Fibroblast of the aortic adventitia (primary cell): ENCODE measurements around the gene ATRIP. TPM values are rescaled to one million over a fixed set of nuclear protein-coding genes. Genes with fewer than 3 reads are reported as not detected.
"Not testable (repeated sequence)": the region's sequence is repeated elsewhere in the genome, so short reads cannot be mapped to it uniquely, and the experiment has no call there.

Experiments
- DNase-seq: peaks from one replicate; pipeline ENCODE4 v3.0.0-alpha.2; 2010; ENCODE audit warnings: low read depth
- H3K4me3 ChIP-seq: 2 replicates; pipeline ENCODE4 v1.5.1; 2011; ENCODE audit warnings: low read depth, mild to moderate bottlenecking, control low read depth, low read length, moderate library complexity
- CTCF ChIP-seq: IDR thresholded peaks from 2 replicates; pipeline ENCODE4 v1.5.1; 2011; ENCODE audit warnings: mild to moderate bottlenecking, low read length, control low read depth, inconsistent platforms; ENCODE audit not compliant: insufficient read depth
- total RNA-seq: library from RNA; depleted of rRNA; stranded (reverse); fragments of >200 nt; gene quantifications from 2 replicates; pipeline ENCODE4 v1.2.3, GENCODE V29; 2012; ENCODE audit warnings: low replicate concordance

The ATRIP gene
- total RNA-seq, 1 donor, result 14.5 TPM

DNA sequence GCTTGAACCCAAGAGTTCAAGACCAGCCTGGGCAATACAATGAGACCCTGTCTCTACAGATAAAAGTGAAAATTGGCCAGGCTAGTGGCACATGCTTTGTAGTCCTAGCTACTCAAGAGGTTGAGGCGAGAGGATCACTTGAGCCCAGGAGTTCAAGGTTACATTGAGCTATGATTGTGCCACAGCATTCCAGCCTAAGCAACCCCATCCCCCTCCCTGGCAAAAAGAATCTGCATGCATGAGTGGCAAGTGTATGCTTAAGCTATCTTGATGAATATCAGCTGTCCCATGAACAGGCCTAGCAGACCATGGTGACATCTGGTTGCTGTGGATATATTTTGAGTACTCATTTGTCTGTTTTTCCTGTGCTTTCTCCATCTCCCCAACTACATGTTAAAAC, 4.7 kb downstream of the ATRIP start:
- H3K4me3 ChIP-seq, result no peak overlapping the region
- TF ChIP-seq CTCF, result no peak
- DNase-seq, result no peak

GRCh38 chr3:48456456-48456855, 9.9 kb downstream of the ATRIP start:
- H3K4me3 ChIP-seq, result no peak overlapping the region
- no peak for DNase-seq

DNA sequence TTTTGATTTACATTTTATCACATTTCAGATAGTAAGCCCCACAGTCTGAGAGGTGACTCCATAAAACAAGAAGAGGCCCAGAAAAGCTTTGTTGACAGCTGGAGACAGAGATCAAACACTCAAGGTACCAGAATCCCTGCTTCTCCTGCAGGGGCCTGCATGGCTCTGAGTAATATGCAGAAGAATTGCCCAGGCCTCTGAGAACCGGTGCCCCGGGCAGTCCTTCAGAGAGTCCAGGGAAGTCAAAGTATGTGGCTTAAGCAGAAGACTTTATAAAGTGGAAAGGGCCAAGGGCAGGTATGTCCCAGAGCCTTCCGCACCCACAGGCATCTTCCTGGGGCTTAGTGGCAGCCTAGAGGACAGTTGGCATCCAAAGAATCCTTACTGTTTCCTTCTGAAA, 12.8 kb downstream of the ATRIP start:
- H3K4me3 ChIP-seq, result no peak overlapping the region
- no peak for DNase-seq
- no peak for TF ChIP-seq CTCF

More at GRCh38 chr3:48456456-48456855, 9.9 kb downstream of the ATRIP start:
- TF ChIP-seq CTCF, result no peak

DNA sequence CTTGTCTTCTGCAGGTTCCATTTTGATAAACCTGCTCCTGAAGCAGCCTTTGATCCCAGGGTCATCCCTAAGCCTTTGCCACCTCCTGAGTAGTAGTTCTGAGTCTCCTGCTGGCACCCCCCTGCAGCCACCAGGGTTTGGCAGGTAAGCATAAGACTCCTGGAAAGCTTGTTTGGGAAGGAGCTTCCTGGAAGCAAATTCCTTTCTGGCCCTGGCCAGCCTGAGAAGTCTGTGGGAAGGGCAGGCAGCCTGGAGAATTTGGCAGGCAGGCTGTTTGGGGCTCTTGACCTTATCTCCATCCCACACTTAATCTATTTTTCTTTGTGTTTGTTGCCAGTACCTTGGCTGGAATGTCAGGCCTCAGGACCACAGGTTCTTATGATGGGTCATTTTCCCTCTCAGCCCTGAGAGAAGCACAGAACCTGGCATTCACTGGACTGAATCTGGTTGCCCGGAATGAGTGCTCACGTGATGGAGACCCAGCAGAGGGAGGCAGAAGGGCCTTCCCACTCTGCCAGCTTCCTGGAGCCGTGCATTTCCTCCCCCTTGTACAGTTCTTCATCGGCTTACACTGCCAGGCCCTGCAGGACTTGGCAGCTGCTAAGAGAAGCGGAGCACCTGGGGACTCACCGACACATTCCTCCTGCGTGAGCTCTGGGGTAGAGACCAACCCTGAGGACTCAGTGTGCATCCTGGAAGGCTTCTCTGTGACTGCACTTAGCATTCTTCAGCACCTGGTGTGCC, 13.4 kb downstream of the ATRIP start:
- TF ChIP-seq CTCF, result no peak
- H3K4me3 ChIP-seq, result no peak overlapping the region
- peak; percentile 34 for DNase-seq

DNA sequence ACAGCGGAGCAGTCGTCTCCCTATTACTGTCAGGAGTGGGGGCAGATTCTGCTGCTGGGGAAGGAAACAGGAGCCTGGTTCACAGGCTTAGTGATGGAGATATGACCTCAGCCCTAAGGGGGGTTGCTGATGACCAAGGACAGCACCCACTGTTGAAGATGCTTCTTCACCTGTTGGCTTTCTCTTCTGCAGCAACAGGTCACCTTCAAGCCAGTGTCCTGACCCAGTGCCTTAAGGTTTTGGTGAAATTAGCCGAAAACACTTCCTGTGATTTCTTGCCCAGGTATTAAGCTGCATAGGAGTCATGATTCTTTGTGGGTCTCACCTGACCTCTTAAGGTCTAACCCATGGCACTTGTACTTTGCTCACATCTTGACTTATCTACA, 14.0 kb downstream of the ATRIP start:
- DNase-seq, result no peak
- no peak for TF ChIP-seq CTCF
- H3K4me3 ChIP-seq, result no peak overlapping the region

DNA sequence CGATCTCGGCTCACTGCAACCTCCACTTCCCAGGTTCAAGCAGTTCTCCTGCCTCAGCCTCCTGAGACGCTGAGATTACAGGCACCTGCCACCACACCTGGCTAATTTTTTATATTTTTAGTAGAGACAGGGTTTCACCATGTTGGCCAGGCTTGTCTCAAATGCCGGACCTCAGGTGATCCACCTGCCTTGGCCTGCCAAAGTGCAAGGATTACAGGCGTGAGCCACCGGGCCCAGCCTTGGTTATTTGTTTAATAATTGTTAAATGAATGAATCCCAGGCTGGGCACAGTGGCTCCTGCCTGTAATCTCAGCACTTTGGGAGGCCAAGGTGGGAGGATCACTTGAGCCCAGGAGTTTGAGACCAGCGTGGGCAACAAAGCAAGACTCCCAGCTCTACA, 15.2 kb downstream of the ATRIP start:
- DNase-seq, H3K4me3 ChIP-seq: not testable (repeated sequence)

GRCh38 chr3:48463703-48464102, 17.2 kb downstream of the ATRIP start:
- no peak overlapping the region for H3K4me3 ChIP-seq
- no peak for DNase-seq
- no peak for TF ChIP-seq CTCF
